ENCODE data around the gene BDH2. TPM values are rescaled to one million over a fixed set of nuclear protein-coding genes. Genes with fewer than 3 reads are reported as not detected.

The BDH2 gene
- polyA plus RNA-seq, 4 donors = 187 to 232 (median 207) TPM

GRCh38 chr4:103086551-103086950 lies 13.1 kb downstream of the BDH2 start:
- DNase-seq (ENCODE audit: low read depth in 4 of 4, low spot score in 3 of 4) = no peak

DNA sequence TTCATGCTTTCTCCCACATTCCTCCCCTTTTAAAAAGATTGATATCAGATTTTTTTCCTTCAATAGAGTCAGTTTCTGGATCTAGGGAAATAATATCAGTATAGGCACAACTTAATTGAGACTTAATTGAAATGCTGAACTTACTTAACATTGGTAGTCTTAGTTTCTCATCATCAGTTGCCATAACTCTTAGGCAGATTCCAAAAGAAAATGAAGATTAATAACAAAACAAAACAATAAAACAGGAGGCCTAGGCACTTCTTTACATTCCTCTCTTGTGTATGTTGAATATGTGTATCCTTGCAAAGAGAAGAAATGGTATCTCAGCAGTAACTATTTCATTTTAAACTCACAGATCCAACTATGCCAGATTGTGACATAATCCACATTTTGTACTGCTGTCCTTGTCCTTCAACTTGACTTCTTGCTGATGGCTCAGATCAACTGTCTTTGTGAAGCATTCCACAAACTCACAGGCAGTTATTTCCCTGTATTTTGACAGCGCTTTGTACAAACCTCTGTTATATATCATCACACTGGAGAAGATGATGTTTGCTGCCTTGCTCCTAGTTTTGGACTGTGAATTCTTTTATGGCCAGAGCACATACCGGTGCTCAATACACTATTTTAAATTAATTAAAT lies 14.0 kb downstream of the BDH2 start:
- no peak for DNase-seq (ENCODE audit: low read depth in 4 of 4, low spot score in 3 of 4)

DNA sequence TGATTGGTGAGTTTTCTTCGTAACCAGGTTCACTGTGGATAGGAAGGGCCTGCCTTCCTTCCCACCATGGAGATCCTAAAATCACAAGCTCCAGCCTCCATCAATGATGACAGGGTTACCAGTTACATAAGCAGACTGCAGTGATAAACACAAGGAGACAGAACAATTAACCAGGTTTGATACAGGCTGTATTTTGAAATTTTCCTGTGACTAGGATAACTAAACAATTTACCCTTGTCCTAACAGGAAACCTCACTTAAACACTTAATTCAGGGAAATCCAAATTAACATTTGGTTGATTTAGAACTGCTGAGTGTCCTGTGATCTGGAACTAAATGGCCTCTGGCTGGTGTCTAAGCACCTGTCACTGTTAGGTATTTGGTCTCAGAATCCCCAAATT lies 20.0 kb downstream of the BDH2 start:
- DNase-seq (ENCODE audit: low read depth in 4 of 4, low spot score in 3 of 4) = no peak

- DNase-seq (ENCODE audit: low read depth in 4 of 4, low spot score in 3 of 4) = no peak
Observed at GRCh38 chr4:103076747-103077347, 22.8 kb downstream of the BDH2 start, which contains the start of gene SLC9B2. TSS of gene SLC9B2 (minus strand) at chr4:103076761. CDS start at chr4:103067550, 9,211 bp downstream.

GRCh38 chr4:103075894-103076746 lies 23.5 kb downstream of the BDH2 start:
- DNase-seq (ENCODE audit: low read depth in 4 of 4, low spot score in 3 of 4) = peak in 1 of 4 donors; percentile 48

DNA sequence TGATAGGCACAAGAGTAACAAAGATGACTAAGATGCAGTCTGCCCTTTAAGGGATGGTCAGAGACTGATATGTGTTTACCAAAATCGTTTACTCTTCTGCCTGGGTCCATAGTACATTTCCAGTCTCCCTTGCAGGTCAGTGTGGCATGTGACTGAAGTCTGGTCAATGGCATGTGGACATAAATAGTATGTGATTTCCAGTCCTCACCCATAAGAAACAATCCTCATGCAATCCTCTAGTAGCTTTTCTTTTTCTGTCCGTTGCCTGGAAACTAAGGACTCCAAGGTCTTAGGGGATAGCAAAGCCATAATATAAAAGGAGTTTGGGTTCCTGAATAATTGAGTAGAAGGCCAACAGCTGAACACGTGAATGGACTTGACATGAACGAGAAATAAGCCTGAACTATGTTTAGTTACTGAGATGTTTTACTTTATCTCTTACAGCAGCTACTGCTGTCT lies 24.2 kb downstream of the BDH2 start:
- no peak for DNase-seq (ENCODE audit: low read depth in 4 of 4, low spot score in 3 of 4)

DNA sequence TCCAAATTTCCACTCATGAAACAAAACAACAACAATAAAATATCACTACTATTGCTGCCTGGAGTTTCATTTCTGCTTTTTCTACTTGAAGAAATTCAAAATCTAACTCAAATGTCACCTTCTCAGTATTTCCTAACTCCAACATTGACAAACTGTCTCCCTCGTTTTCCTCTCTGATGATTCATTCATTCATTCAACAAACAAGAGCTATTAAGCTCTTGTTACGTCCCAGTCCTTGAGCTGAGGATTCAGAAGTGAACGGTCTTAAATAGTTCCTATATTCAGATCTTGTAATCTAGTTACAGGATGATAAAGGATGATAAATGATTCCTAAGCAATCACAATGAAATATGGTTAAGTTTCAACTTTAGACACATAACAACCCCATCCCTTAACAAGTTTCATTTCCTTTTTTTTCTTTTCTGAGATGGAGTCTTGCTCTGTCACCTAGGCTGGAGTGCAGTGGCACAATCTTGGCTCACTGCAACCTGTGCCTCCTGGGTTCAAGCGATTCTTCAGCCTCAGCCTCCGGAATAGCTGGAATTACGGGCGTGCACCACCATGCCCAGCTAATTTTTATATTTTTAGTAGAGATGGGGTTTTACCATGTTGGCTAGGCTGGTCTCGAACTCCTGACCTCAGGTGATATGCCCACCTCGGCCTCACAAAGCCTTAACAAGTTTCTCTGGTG lies 24.7 kb downstream of the BDH2 start:
- no peak for DNase-seq (ENCODE audit: low read depth in 4 of 4, low spot score in 3 of 4)

DNA sequence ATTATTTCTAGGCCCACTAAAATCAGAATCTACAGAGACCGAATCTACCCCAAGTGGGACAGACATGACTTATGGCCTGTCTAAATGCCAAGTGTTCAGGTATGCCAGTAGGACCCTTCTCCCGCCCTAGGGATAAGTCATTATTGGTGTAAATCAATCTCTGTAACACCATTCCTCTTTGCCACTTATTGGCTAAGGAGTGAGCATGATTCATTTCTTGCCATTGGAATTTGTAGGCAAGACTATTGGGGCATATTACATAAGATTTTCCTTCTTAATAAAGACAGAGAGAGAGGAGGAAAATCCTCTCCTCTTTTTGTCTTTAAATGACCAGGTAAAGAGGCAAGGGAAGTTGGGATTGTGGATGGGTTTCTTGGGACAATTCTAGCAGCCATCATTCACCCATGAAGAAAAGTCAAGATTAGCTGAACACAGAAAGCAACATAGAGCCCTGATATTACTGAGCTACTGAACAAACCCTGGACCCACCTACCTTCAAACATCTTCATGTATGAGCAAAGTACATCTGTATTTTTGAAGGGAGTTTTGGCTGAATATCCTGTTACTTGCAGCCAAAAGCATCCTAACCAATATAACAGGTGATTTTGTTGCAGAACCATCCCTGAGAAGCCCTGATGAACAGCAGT lies 25.7 kb downstream of the BDH2 start:
- DNase-seq (ENCODE audit: low read depth in 4 of 4, low spot score in 3 of 4) = no peak

DNA sequence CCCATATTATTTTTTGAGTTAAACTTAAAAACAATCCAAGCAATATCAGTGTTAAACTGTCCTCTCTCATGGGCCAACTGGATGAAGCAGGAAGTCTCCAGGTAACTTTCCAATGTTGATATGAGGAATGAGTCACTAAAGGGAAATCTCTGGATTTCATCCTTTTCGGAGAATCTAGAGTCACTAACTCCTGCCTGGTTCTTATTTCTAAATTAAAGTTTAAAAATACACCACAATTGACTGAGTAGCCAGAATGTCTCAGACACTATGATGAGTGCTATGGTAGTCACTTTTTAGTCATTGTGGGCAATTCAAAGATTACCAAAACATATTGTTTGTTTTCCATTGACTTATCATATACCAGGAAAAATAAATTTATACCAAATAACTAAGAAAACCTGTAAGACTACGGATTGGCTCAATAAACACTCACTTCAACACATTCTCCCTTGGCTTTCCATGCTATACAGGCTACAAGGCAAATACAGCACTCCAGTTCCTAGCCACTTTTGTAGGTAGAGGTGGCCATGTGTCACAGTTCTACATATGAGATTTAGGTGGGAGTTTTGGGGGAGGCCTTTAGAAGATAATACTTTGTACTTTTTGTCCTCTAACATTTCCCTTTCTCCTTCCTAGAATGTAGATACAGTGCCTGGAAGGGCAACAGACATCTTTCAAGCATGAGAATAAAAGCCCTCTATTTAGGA lies 31.6 kb downstream of the BDH2 start:
- no peak for DNase-seq (ENCODE audit: low read depth in 4 of 4, low spot score in 3 of 4)

GRCh38 chr4:103060453-103061148 lies 39.0 kb downstream of the BDH2 start:
- DNase-seq (ENCODE audit: low read depth in 4 of 4, low spot score in 3 of 4) = no peak

GRCh38 chr4:103054030-103054429 lies 45.6 kb downstream of the BDH2 start:
- no peak for DNase-seq (ENCODE audit: low read depth in 4 of 4, low spot score in 3 of 4)

DNA sequence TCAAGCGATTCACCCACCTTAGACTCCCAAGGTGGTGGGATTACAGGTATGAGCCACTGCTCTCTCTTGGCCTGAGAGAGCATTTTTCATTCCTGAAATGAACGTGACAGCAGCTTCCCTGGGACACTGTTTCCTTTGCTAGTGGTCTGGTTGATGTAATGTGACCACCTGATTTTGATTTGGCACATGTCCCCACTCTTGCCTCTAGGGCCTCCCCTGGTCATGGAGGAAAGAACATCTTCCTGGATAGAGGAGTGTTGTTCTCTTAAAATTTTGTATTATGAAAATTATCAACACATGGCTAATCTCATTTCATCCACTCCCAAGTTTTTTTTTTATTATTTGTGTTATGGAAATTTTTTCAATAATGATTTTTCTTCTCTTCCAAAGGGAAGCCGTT lies 46.9 kb downstream of the BDH2 start:
- DNase-seq (ENCODE audit: low read depth in 4 of 4, low spot score in 3 of 4) = no peak

GRCh38 chr4:103052145-103052544 lies 47.5 kb downstream of the BDH2 start:
- DNase-seq (ENCODE audit: low read depth in 4 of 4, low spot score in 3 of 4) = no peak

- no peak for DNase-seq (ENCODE audit: low read depth in 4 of 4, low spot score in 3 of 4)
Observed at GRCh38 chr4:103050736-103051436, 48.7 kb downstream of the BDH2 start.

- peak in 3 of 4 donors; percentile 2 to 11 (median 3) for DNase-seq (ENCODE audit: low read depth in 4 of 4, low spot score in 3 of 4)
Observed at GRCh38 chr4:103046416-103047290, 53.0 kb downstream of the BDH2 start.

GRCh38 chr4:103044183-103044582 lies 55.5 kb downstream of the BDH2 start:
- DNase-seq (ENCODE audit: low read depth in 4 of 4, low spot score in 3 of 4) = no peak

DNA sequence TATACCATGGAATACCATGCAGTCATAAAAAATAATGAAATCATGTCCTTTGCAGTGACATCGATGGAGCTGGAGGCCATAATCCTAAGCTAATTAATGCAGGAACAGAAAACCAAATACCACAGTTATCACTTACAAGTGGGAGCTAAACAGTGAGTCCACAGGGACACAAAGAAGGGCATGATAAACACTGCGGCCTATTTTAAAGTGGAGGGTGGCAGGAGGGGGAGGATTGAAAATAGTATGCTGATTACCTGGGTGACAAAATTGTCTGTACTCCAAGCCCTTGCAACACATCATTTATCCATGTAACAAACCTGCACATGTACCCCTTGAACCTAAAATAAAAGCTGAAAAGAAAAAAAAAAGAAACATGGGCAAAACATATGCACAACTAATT lies 63.5 kb downstream of the BDH2 start:
- DNase-seq (ENCODE audit: low read depth in 4 of 4, low spot score in 3 of 4) = no peak

DNA sequence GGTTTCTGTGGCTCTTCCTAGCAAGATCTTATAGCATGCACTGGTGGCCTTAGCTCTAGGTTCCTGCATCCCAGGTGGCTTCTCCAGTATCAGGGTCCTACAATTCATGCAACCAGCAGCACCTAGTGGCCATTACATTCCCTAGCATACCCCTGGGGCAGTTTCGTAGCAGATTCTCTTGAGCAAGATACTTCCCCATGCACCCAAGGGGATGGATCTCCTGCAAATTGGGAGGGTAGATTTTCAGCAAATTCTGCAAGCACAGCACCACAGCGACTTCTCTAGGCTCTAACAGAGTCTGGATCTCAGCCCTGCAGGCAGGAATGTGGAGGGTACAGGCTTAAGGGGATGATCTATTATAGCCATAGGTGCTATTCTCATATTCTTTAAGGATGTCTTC lies 67.1 kb downstream of the BDH2 start:
- DNase-seq (ENCODE audit: low read depth in 4 of 4, low spot score in 3 of 4) = no peak
